ENCODE measurements around the gene HDAC4. TPM values are rescaled to one million over a fixed set of nuclear protein-coding genes. Genes with fewer than 3 reads are reported as not detected.

The HDAC4 gene
- polyA plus RNA-seq, 1 donor (not counting 4 experiments of a cell fraction or from before 2014, with no cell fraction given), result 2.9 TPM

DNA sequence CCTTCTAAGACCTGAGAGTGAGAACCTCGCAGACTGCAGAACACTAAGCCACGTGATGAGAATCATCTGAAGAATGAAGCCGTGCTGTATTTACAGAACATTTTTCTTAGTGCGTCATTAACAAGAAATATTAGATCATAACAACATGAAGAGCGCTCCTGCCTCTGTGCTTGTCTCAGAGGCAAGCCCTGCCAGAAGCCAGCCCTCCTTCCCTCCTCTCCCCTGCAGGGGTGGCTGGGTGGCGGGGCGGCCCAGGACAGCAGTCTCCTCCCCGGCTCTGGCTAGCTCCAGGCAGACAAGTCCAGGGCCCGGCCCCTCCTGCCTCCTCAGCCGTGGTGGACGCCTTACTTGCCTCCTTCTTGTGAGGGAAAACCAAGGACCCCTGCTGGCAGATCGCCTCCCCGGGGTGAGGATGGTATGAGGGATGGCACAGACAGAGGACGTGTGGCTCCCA, 290.2 kb downstream of the HDAC4 start:
- no peaks in the 10 kb centered on the region for H4K20me1 ChIP-seq (ENCODE audit: control insufficient read depth, extremely low read depth, insufficient read depth, low read length)
- no peak overlapping the region for H3K27ac ChIP-seq (ENCODE audit: control insufficient read depth, insufficient read depth, low read length)
- no peak for DNase-seq (ENCODE audit: low read depth, low spot score)
- no peak for FAIRE-seq
- H3K4me1 ChIP-seq (ENCODE audit: control insufficient read depth, extremely low read depth, insufficient read depth, low read length), result peaks cover 11% of the 10 kb centered on the region
- H3K79me2 ChIP-seq (ENCODE audit: control insufficient read depth, insufficient read depth, low read length), result no peaks in the 10 kb centered on the region
- no peaks in the 10 kb centered on the region for H3K27me3 ChIP-seq (ENCODE audit: control insufficient read depth, extremely low read depth, insufficient read depth, low read length)
- TF ChIP-seq, protein P1, sequence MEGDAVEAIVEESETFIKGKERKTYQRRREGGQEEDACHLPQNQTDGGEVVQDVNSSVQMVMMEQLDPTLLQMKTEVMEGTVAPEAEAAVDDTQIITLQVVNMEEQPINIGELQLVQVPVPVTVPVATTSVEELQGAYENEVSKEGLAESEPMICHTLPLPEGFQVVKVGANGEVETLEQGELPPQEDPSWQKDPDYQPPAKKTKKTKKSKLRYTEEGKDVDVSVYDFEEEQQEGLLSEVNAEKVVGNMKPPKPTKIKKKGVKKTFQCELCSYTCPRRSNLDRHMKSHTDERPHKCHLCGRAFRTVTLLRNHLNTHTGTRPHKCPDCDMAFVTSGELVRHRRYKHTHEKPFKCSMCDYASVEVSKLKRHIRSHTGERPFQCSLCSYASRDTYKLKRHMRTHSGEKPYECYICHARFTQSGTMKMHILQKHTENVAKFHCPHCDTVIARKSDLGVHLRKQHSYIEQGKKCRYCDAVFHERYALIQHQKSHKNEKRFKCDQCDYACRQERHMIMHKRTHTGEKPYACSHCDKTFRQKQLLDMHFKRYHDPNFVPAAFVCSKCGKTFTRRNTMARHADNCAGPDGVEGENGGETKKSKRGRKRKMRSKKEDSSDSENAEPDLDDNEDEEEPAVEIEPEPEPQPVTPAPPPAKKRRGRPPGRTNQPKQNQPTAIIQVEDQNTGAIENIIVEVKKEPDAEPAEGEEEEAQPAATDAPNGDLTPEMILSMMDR (optimal IDR thresholded peaks at IDR 0.05 in 1 of 3, IDR thresholded peaks at IDR 0.05 in 1 of 3, conservative IDR thresholded peaks at IDR 0.05 in 1 of 3; ENCODE audit: extremely low read depth in 1 of 3, insufficient read depth in 2 of 3, low read length in 3 of 3), result no peak
- TF ChIP-seq EZH2 (IDR thresholded peaks at IDR 0.05; ENCODE audit: low read length), result no peak
- H3K9me1 ChIP-seq (ENCODE audit: control insufficient read depth, extremely low read depth, insufficient read depth, low read length), result no peaks in the 10 kb centered on the region
- H3K4me2 ChIP-seq (ENCODE audit: control insufficient read depth, extremely low read depth, insufficient read depth, low read depth, low read length), result no peak overlapping the region
- dilution Hi-C loops (cut with MboI; ENCODE audit: extremely low pct_ligation_motif_present, low sequenced_read_pairs), result no loop called here
- H2AFZ ChIP-seq (ENCODE audit: control insufficient read depth, low read length), result no peak overlapping the region
- no peak overlapping the region for H3K9ac ChIP-seq (ENCODE audit: control insufficient read depth, extremely low read depth, insufficient read depth, low read length)
- H3K4me3 ChIP-seq (ENCODE audit: control insufficient read depth in 2 of 3, extremely low read depth in 1 of 3, insufficient read depth in 2 of 3, low read depth in 1 of 3, low read length in 3 of 3), result no peak overlapping the region
- no peaks in the 10 kb centered on the region for H3K9me3 ChIP-seq (ENCODE audit: control insufficient read depth, low read depth, low read length)
- H3K36me3 ChIP-seq (ENCODE audit: control insufficient read depth in 2 of 2, extremely low read depth in 1 of 2, insufficient read depth in 2 of 2, low read length in 2 of 2), result peaks cover 0 to 4% of the 10 kb centered on the region in 2 experiments

DNA sequence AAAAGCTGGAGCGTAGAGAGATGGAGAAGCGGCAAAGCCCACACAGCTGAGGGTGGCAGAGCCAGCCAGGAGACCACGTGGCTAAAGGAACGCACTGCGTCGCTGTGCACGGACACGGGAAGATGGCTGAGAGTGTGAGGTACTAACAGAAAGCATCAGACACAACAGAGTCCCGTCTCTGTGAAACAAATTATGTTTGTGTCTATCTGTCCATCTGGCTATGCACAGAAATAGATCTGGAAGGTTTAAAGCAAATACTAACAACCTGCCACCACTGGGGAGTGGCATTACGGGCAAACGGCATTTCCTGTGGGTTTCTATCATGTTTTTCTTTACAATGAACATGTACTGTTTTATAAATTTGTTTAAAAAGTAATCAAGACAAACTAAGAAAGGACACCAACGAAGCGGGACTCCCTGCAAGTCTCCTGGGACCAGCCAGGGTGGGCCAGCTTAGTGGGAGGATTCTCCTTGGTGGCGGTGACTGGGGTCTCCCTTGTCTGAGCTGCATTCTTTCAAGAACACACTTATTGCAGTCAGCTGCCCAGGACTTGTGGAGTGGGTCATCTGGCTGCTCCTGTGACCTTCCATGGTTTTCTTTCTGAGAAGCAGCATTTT, 290.8 kb downstream of the HDAC4 start:
- Histone ChIP-seq H3K4me2 (ENCODE audit: control insufficient read depth, extremely low read depth, insufficient read depth, low read depth, low read length) (no peak overlapping the region), H3K36me3 (ENCODE audit: control insufficient read depth in 2 of 2, extremely low read depth in 1 of 2, insufficient read depth in 2 of 2, low read length in 2 of 2) (peaks cover 0 to 4% of the 10 kb centered on the region in 2 experiments)

More for the DNA sequence above, 290.8 kb downstream of the HDAC4 start:
- Histone ChIP-seq H3K9me3 (ENCODE audit: control insufficient read depth, low read depth, low read length) (no peaks in the 10 kb centered on the region), H4K20me1 (ENCODE audit: control insufficient read depth, extremely low read depth, insufficient read depth, low read length) (no peaks in the 10 kb centered on the region), H3K27me3 (ENCODE audit: control insufficient read depth, extremely low read depth, insufficient read depth, low read length) (no peaks in the 10 kb centered on the region), H3K4me1 (ENCODE audit: control insufficient read depth, extremely low read depth, insufficient read depth, low read length) (peaks cover 11% of the 10 kb centered on the region), H2AFZ (ENCODE audit: control insufficient read depth, low read length) (no peak overlapping the region), H3K27ac (ENCODE audit: control insufficient read depth, insufficient read depth, low read length) (no peak overlapping the region), H3K4me3 (ENCODE audit: control insufficient read depth in 2 of 3, extremely low read depth in 1 of 3, insufficient read depth in 2 of 3, low read depth in 1 of 3, low read length in 3 of 3) (no peak overlapping the region), H3K79me2 (ENCODE audit: control insufficient read depth, insufficient read depth, low read length) (no peaks in the 10 kb centered on the region), H3K9me1 (ENCODE audit: control insufficient read depth, extremely low read depth, insufficient read depth, low read length) (no peaks in the 10 kb centered on the region), H3K9ac (ENCODE audit: control insufficient read depth, extremely low read depth, insufficient read depth, low read length) (no peak overlapping the region)
- DNase-seq (ENCODE audit: low read depth, low spot score), result no peak
- dilution Hi-C loops (cut with MboI; ENCODE audit: extremely low pct_ligation_motif_present, low sequenced_read_pairs), result no loop called here
- no peak for TF ChIP-seq EZH2 (IDR thresholded peaks at IDR 0.05; ENCODE audit: low read length)
- TF ChIP-seq, protein P1 (optimal IDR thresholded peaks at IDR 0.05 in 1 of 3, IDR thresholded peaks at IDR 0.05 in 1 of 3, conservative IDR thresholded peaks at IDR 0.05 in 1 of 3; ENCODE audit: extremely low read depth in 1 of 3, insufficient read depth in 2 of 3, low read length in 3 of 3), result no peak
- no peak for FAIRE-seq
